MM.1S (cell line): ENCODE data around the gene TMED1.
"Not testable (repeated sequence)": the region's sequence is repeated elsewhere in the genome, so short reads cannot be mapped to it uniquely, and the experiment has no call there.

Experiments
- DNase-seq: peaks from one replicate; pipeline ENCODE4 v3.0.0-alpha.2; 2015
- H2AFZ ChIP-seq: fragments of 300-600 bp; sonication (generic); 2 replicates; pipeline ENCODE4 v1.6.0; 2016; ENCODE audit warnings: antibody characterized with exemption, low read length
- H3F3A ChIP-seq: fragments of 300-600 bp; sonication (generic); 2 replicates; pipeline ENCODE4 v1.6.1; 2016; ENCODE audit warnings: mild to moderate bottlenecking, antibody characterized with exemption, low read length, moderate library complexity, mixed read lengths; ENCODE audit not compliant: insufficient read depth
- H3K27ac ChIP-seq: fragments of 300-600 bp; sonication (generic); 2 replicates; pipeline ENCODE4 v1.5.1; 2016; ENCODE audit warnings: mild to moderate bottlenecking, low read length
- H3K27me3 ChIP-seq: fragments of 300-600 bp; sonication (generic); replicated peaks from 2 replicates; pipeline ENCODE4 v1.6.0; 2016; ENCODE audit warnings: low read length; ENCODE audit not compliant: insufficient read depth
- H3K36me3 ChIP-seq: fragments of 300-600 bp; sonication (generic); replicated peaks from 2 replicates; pipeline ENCODE4 v1.6.1; 2016; ENCODE audit warnings: mild to moderate bottlenecking, low read length, mixed read lengths; ENCODE audit not compliant: insufficient read depth
- H3K4me1 ChIP-seq: fragments of 300-600 bp; sonication (generic); 2 replicates; pipeline ENCODE4 v1.6.1; 2016; ENCODE audit warnings: low read length, mixed read lengths
- H3K4me2 ChIP-seq: fragments of 300-600 bp; sonication (generic); 2 replicates; pipeline ENCODE4 v1.6.0; 2016; ENCODE audit warnings: low read depth, low read length
- H3K4me3 ChIP-seq: fragments of 300-600 bp; sonication (generic); 2 replicates; pipeline ENCODE4 v1.5.1; 2016; ENCODE audit warnings: low read length, mixed read lengths
- H3K79me2 ChIP-seq: fragments of 300-600 bp; sonication (generic); 2 replicates; pipeline ENCODE4 v1.6.1; 2016; ENCODE audit warnings: mixed run types, low read length, mixed read lengths
- H3K9ac ChIP-seq: fragments of 300-600 bp; sonication (generic); 2 replicates; pipeline ENCODE4 v1.6.1; 2016; ENCODE audit warnings: low read length, mixed read lengths
- H3K9me2 ChIP-seq: fragments of 300-600 bp; sonication (generic); replicated peaks from 2 replicates; pipeline ENCODE4 v1.6.1; 2016; ENCODE audit warnings: mild to moderate bottlenecking, low read length, mixed read lengths; ENCODE audit not compliant: insufficient read depth
- H3K9me3 ChIP-seq: fragments of 300-600 bp; sonication (generic); replicated peaks from 2 replicates; pipeline ENCODE4 v1.6.1; 2016; ENCODE audit warnings: mild to moderate bottlenecking, low read length, mixed read lengths; ENCODE audit not compliant: insufficient read depth
- H4K20me1 ChIP-seq: fragments of 300-600 bp; sonication (generic); 2 replicates; pipeline ENCODE4 v1.6.1; 2016; ENCODE audit warnings: mild to moderate bottlenecking, low read length, moderate library complexity, mixed read lengths; ENCODE audit not compliant: insufficient read depth
- CTCF ChIP-seq: fragments of 300-600 bp; sonication (generic); IDR thresholded peaks from 2 replicates; pipeline ENCODE4 v1.5.1; 2016; ENCODE audit warnings: antibody characterized with exemption, low read length, mixed read lengths
- EZH2 ChIP-seq: fragments of 300-600 bp; sonication (generic); optimal IDR thresholded peaks from 2 replicates; pipeline ENCODE3; 2017; ENCODE audit warnings: low read depth, mild to moderate bottlenecking, antibody characterized with exemption, low read length, mixed read lengths
- EZH2phosphoT487 ChIP-seq: fragments of 300-600 bp; sonication (generic); IDR thresholded peaks from 2 replicates; pipeline ENCODE4 v1.6.1; 2018; ENCODE audit warnings: antibody characterized with exemption, low read length

The TMED1 gene

GRCh38 chr19:10839114-10840050 lies 3.4 kb upstream of the TMED1 start:
- H3K4me2 ChIP-seq: no peak overlapping the region
- H3K27ac ChIP-seq: no peak overlapping the region
- 0 out of 2 replicates have a peak, but pooled peaks cover 4% of the 10 kb centered on the region for H3K9me3 ChIP-seq
- TF ChIP-seq CTCF (no peak), EZH2phosphoT487 (no peak), EZH2 (no peak)
- H3K9me2 ChIP-seq: no peaks in the 10 kb centered on the region
- H3F3A ChIP-seq: 0 out of 2 replicates have a peak, but pooled peaks cover 5% of the 10 kb centered on the region
- H3K79me2 ChIP-seq: peaks cover 6% of the 10 kb centered on the region; the same call in 1 of the 2 replicates
- DNase-seq: no peak
- H3K4me1 ChIP-seq: peaks cover 12% of the 10 kb centered on the region
- no peak overlapping the region for H3K4me3 ChIP-seq
- H4K20me1 ChIP-seq: no peaks in the 10 kb centered on the region
- no peaks in the 10 kb centered on the region for H3K36me3 ChIP-seq
- no peaks in the 10 kb centered on the region; the same call in 1 of the 2 replicates for H3K27me3 ChIP-seq
- H2AFZ ChIP-seq: no peak overlapping the region
- H3K9ac ChIP-seq: no peak overlapping the region

GRCh38 chr19:10838377-10838776 lies 2.4 kb upstream of the TMED1 start:
- Histone ChIP-seq H3K79me2 (peaks cover 6% of the 10 kb centered on the region; the same call in 1 of the 2 replicates), H3K36me3 (no peaks in the 10 kb centered on the region), H3K4me2 (no peak overlapping the region), H3K27me3 (no peaks in the 10 kb centered on the region; the same call in 1 of the 2 replicates), H2AFZ (no peak overlapping the region), H3K4me3 (no peak overlapping the region), H3K4me1 (peaks cover 12% of the 10 kb centered on the region), H4K20me1 (no peaks in the 10 kb centered on the region), H3K9me2 (no peaks in the 10 kb centered on the region), H3K27ac (no peak overlapping the region), H3K9ac (no peak overlapping the region), H3K9me3 (0 out of 2 replicates have a peak, but pooled peaks cover 4% of the 10 kb centered on the region), H3F3A (0 out of 2 replicates have a peak, but pooled peaks cover 5% of the 10 kb centered on the region)
- DNase-seq: no peak
- TF ChIP-seq EZH2phosphoT487 (no peak), EZH2 (no peak), CTCF (no peak)

- H3K36me3 ChIP-seq, H3K79me2 ChIP-seq, DNase-seq, H3K9ac ChIP-seq, H3K4me3 ChIP-seq, H3K9me2 ChIP-seq, H3K9me3 ChIP-seq, H4K20me1 ChIP-seq, H2AFZ ChIP-seq, H3K27ac ChIP-seq, H3F3A ChIP-seq, H3K4me2 ChIP-seq, H3K27me3 ChIP-seq: not testable (repeated sequence)
- H3K4me1 ChIP-seq: peaks cover 12% of the 10 kb centered on the region
These were observed 1.6 kb upstream of the TMED1 start for GRCh38 chr19:10837649-10838048.
